ENCODE results near the gene SHANK1.

GRCh38 chr19:50679177-50680125, 40.2 kb downstream of the SHANK1 start:
- TF ChIP-seq, protein P1, sequence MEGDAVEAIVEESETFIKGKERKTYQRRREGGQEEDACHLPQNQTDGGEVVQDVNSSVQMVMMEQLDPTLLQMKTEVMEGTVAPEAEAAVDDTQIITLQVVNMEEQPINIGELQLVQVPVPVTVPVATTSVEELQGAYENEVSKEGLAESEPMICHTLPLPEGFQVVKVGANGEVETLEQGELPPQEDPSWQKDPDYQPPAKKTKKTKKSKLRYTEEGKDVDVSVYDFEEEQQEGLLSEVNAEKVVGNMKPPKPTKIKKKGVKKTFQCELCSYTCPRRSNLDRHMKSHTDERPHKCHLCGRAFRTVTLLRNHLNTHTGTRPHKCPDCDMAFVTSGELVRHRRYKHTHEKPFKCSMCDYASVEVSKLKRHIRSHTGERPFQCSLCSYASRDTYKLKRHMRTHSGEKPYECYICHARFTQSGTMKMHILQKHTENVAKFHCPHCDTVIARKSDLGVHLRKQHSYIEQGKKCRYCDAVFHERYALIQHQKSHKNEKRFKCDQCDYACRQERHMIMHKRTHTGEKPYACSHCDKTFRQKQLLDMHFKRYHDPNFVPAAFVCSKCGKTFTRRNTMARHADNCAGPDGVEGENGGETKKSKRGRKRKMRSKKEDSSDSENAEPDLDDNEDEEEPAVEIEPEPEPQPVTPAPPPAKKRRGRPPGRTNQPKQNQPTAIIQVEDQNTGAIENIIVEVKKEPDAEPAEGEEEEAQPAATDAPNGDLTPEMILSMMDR (IDR thresholded peaks at IDR 0.05) = no peak
- no peak for TF ChIP-seq POLR2A (IDR thresholded peaks at IDR 0.05)
